Activated T-cell treated with anti-CD3 and anti-CD28 coated beads, Interleukin-2, amount 50 U/mL, for 24 hours (primary cell): ENCODE data around the gene RPLP2.

Source experiments
- DNase-seq: peaks from one replicate; pipeline ENCODE4 v3.0.0-alpha.2; 2020
- H3K27ac Mint-ChIP-seq: 2 replicates; pipeline ENCODE4 v1.8.0; 2020; ENCODE audit warnings: mild to moderate bottlenecking, mixed read lengths
- H3K27me3 Mint-ChIP-seq: 2 replicates; pipeline ENCODE4 v1.8.0; 2020; ENCODE audit warnings: mixed read lengths
- H3K36me3 Mint-ChIP-seq: 2 replicates; pipeline ENCODE4 v1.8.0; 2020; ENCODE audit warnings: low read depth, mixed read lengths
- H3K4me1 Mint-ChIP-seq: 2 replicates; pipeline ENCODE4 v1.8.0; 2020; ENCODE audit warnings: low read depth, mixed read lengths
- H3K4me3 Mint-ChIP-seq: 2 replicates; pipeline ENCODE4 v1.8.0; 2020; ENCODE audit warnings: mild to moderate bottlenecking, moderate library complexity, mixed read lengths
- H3K9me3 Mint-ChIP-seq: 2 replicates; pipeline ENCODE4 v1.8.0; 2020; ENCODE audit warnings: mixed read lengths

The RPLP2 gene

GRCh38 chr11:779955-780532 lies 29.7 kb upstream of the RPLP2 start:
- Mint-ChIP-seq H3K9me3 (no peaks in the 10 kb centered on the region), H3K4me3 (peak overlapping the region; percentile 20), H3K27me3 (no peaks in the 10 kb centered on the region), H3K27ac (no peak overlapping the region), H3K4me1 (peaks cover 28% of the 10 kb centered on the region), H3K36me3 (peaks cover 45% of the 10 kb centered on the region)
- no peak for DNase-seq

GRCh38 chr11:782264-783174 lies 27.2 kb upstream of the RPLP2 start:
- no peak for DNase-seq
- H3K27ac Mint-ChIP-seq = no peak overlapping the region
- H3K4me1 Mint-ChIP-seq = peaks cover 14% of the 10 kb centered on the region
- H3K9me3 Mint-ChIP-seq = no peaks in the 10 kb centered on the region
- H3K36me3 Mint-ChIP-seq = peaks cover 34% of the 10 kb centered on the region
- H3K4me3 Mint-ChIP-seq = no peak overlapping the region
- H3K27me3 Mint-ChIP-seq = no peaks in the 10 kb centered on the region

DNA sequence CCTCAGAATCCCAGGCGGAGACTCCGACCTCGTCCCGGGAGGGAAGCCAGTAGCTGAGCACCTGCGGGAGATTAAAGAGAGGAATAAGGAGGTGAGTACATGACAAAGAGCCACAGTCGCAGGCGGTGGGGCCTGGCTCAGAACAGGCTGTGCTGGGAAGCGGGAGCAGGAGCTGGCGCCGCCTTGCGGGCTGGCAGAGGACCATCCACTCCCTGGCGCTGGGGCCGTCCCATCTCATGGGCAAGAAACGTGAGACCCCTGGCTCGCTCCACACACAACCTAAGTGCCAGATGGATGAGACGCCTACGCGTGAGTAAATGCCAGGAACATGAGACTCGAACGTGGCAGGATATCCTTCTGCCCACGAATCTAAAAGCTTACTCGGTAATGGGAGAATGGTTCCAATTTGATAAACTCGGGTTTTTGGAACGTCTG lies 26.2 kb upstream of the RPLP2 start:
- DNase-seq = peak; percentile 45
- Mint-ChIP-seq H3K36me3 (peaks cover 33% of the 10 kb centered on the region), H3K27me3 (no peaks in the 10 kb centered on the region), H3K4me3 (no peak overlapping the region), H3K27ac (no peak overlapping the region), H3K9me3 (no peaks in the 10 kb centered on the region), H3K4me1 (peaks cover 17% of the 10 kb centered on the region)

GRCh38 chr11:786235-787083 lies 23.3 kb upstream of the RPLP2 start:
- no peak for DNase-seq
- Mint-ChIP-seq H3K27ac (peak overlapping the region; percentile 55), H3K36me3 (peaks cover 23% of the 10 kb centered on the region), H3K4me1 (peaks cover 5% of the 10 kb centered on the region), H3K4me3 (no peak overlapping the region), H3K27me3 (peaks cover 4% of the 10 kb centered on the region), H3K9me3 (no peaks in the 10 kb centered on the region)

GRCh38 chr11:787084-787675 lies 22.6 kb upstream of the RPLP2 start:
- no peak for DNase-seq
- peaks cover 4% of the 10 kb centered on the region for H3K27me3 Mint-ChIP-seq
- H3K36me3 Mint-ChIP-seq = peaks cover 25% of the 10 kb centered on the region
- H3K4me3 Mint-ChIP-seq = no peak overlapping the region
- no peak overlapping the region for H3K27ac Mint-ChIP-seq
- H3K4me1 Mint-ChIP-seq = peaks cover 5% of the 10 kb centered on the region
- no peaks in the 10 kb centered on the region for H3K9me3 Mint-ChIP-seq

GRCh38 chr11:788009-788640 lies 21.6 kb upstream of the RPLP2 start:
- Mint-ChIP-seq H3K9me3 (no peaks in the 10 kb centered on the region), H3K36me3 (peaks cover 30% of the 10 kb centered on the region), H3K4me3 (no peak overlapping the region), H3K27ac (no peak overlapping the region), H3K4me1 (peaks cover 5% of the 10 kb centered on the region), H3K27me3 (peaks cover 4% of the 10 kb centered on the region)
- DNase-seq = no peak

GRCh38 chr11:788953-789940 lies 20.5 kb upstream of the RPLP2 start:
- no peaks in the 10 kb centered on the region for H3K9me3 Mint-ChIP-seq
- H3K4me3 Mint-ChIP-seq = peak overlapping the region; percentile 63
- no peak for DNase-seq
- peaks cover 4% of the 10 kb centered on the region for H3K27me3 Mint-ChIP-seq
- H3K27ac Mint-ChIP-seq = peak overlapping the region; percentile 33
- H3K4me1 Mint-ChIP-seq = peaks cover 9% of the 10 kb centered on the region
- H3K36me3 Mint-ChIP-seq = peaks cover 34% of the 10 kb centered on the region

GRCh38 chr11:789943-790342 lies 19.8 kb upstream of the RPLP2 start, which contains the start of gene CEND1:
TSS of gene CEND1 (minus strand) at chr11:790090. CDS start at chr11:788576, 1,514 bp downstream.
- Mint-ChIP-seq H3K27me3 (peaks cover 4% of the 10 kb centered on the region), H3K36me3 (peaks cover 37% of the 10 kb centered on the region), H3K9me3 (no peaks in the 10 kb centered on the region), H3K4me3 (peak within 1 kb of the TSS; percentile 63), H3K27ac (peak within 1 kb of the TSS; percentile 33), H3K4me1 (peaks cover 11% of the 10 kb centered on the region)
- peak; percentile 76 for DNase-seq

DNA sequence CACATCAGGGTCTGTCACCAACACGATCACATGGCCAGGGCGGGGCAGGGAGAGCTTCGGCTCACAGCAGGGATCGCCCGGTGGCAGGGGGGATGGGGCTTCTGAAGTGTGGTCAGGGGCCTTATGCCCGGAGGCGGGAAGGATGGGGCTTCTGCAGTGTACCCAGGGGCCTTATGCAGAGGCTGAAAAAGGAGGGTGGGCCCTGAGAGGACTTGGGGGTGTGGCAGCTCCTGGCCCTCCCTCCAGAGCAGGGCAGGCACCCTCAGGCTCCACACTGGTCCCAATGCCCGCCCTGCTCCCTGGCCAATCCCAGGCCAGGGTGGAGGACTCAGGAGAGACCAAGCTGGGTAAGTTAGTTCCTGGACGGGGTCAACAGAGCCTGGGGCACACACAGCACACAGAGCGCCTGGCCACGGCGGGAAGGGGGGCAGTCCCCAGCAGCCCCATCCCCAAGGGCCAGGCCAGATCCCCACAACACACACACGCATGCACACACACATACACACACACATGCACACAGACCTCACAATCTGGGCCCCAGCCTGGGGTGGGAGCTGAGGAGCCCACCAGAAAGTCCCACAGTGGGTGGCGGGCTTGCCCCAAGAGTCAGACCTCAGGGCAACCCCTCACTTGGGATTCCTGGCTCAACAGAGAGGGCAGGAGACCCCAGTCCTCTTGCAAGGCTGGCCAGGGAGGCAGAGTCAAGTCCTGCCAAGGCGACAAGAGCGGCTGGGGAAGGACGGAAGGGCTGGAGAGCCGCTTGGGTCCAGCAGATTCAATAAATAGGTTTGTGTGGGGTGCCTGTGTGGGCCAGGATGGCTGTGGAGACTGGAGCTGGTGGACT lies 18.8 kb upstream of the RPLP2 start:
- Mint-ChIP-seq H3K9me3 (no peaks in the 10 kb centered on the region), H3K27me3 (peaks cover 4% of the 10 kb centered on the region), H3K27ac (peak overlapping the region; percentile 57), H3K4me3 (no peak overlapping the region), H3K4me1 (peaks cover 15% of the 10 kb centered on the region), H3K36me3 (peaks cover 39% of the 10 kb centered on the region)
- DNase-seq = no peak

DNA sequence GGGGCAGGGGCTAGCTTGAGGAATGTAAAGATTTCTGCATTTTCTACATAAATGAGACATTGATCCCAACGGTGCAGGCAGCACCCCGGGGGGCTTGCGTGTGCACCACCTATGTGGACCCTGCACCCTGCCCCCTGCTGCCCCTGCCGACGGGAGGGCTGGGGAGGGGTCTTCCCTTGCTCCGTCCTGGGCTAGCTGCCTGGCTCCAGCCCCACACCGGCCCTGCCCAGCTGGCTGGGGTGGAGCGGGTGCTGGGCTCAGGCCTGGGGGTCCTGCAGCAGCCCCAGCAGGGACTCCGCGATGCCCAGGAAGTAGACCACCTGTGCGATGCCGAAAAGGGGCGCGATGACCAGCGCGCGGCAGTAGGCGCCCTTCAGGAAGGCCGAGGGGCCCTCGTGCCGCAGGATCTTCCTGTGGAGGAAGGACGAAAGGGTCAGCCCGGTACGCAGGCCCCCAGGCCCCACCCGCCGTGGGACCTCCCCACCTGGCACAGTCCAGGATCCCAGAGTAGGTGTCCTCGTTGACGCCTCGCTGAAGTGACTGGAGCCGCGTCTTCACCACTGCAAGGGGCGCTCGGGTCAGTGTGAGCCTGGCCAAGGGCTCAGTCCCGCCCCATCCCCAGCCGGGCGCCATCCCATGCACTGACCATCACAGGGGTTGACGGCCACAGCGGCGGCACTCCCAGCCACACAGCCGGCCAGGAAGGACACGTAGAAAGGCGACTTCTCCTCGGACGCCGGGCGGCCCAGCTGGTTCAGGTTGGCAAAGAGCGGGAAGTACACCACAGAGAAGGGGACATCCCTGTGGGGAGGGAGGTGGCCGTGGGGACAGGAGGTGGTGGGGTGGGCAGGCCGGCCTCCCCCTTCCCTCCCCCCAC lies 17.9 kb upstream of the RPLP2 start:
- Mint-ChIP-seq H3K4me3 (no peak overlapping the region), H3K36me3 (peaks cover 41% of the 10 kb centered on the region), H3K9me3 (no peaks in the 10 kb centered on the region), H3K4me1 (peaks cover 22% of the 10 kb centered on the region), H3K27ac (peak overlapping the region; percentile 11), H3K27me3 (peaks cover 4% of the 10 kb centered on the region)
- no peak for DNase-seq

DNA sequence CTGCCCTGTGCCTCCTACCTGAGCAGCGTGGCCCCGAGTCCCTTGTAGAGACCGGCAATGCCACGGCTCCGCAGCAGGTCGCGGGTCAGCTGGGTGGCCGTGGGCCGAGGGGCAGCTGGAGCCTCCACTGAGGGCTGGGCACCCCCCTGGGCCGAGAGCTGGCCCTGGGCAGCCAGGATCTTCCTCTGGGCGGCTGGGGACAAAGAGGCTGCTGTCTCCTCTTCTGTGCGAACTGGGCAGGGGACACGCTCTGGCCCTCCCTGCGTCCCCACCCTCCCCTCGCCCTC lies 17.3 kb upstream of the RPLP2 start:
- Mint-ChIP-seq H3K27ac (no peak overlapping the region), H3K27me3 (peaks cover 4% of the 10 kb centered on the region), H3K9me3 (no peaks in the 10 kb centered on the region), H3K4me3 (no peak overlapping the region), H3K4me1 (peaks cover 25% of the 10 kb centered on the region), H3K36me3 (peaks cover 43% of the 10 kb centered on the region)
- DNase-seq = no peak

DNA sequence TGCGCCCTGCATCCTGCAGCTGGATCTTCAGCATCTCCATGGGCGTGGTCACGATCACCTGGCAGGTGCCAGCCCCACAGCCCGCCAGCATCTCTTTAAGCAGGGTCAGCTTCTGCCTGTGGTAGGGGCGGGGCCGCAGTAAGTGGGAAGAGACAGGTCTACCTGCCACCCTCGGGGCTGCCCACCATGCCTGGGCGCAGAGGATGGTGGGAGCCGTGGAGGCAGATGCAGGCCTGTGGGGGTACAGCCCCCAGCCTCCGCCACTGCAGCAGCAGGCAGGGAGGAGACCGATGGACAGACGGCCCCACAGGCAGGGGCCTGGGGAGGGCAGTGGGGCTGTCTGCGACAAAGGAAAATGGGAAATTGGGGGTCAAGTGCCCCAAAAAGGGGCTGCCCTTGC lies 16.9 kb upstream of the RPLP2 start:
- no peak overlapping the region for H3K27ac Mint-ChIP-seq

More for the DNA sequence above, 16.9 kb upstream of the RPLP2 start:
- H3K36me3 Mint-ChIP-seq = peaks cover 43% of the 10 kb centered on the region
- H3K27me3 Mint-ChIP-seq = peaks cover 4% of the 10 kb centered on the region
- H3K9me3 Mint-ChIP-seq = no peaks in the 10 kb centered on the region
- no peak overlapping the region for H3K4me3 Mint-ChIP-seq
- H3K4me1 Mint-ChIP-seq = peaks cover 23% of the 10 kb centered on the region
- no peak for DNase-seq
